Measurements from ENCODE around the gene TNFRSF6B.

GRCh38 chr20:63697357-63697867, 960 bp downstream of the TNFRSF6B start:
- TF ChIP-seq FOXA1 (IDR thresholded peaks at IDR 0.05) = no peak
- no peak for TF ChIP-seq SUZ12 (IDR thresholded peaks at IDR 0.05)
- no peak for TF ChIP-seq FOXM1 (IDR thresholded peaks at IDR 0.05; ENCODE audit: borderline replicate concordance)
- TF ChIP-seq ELF4 (IDR thresholded peaks at IDR 0.05) = no peak
- TF ChIP-seq BHLHE40 (IDR thresholded peaks at IDR 0.05; ENCODE audit: borderline replicate concordance) = no peak
- no peak for TF ChIP-seq L3MBTL2 (conservative IDR thresholded peaks at IDR 0.05)
- TF ChIP-seq PKNOX1 (IDR thresholded peaks at IDR 0.05) = no peak
- no peak for TF ChIP-seq LEF1 (IDR thresholded peaks at IDR 0.05; ENCODE audit: borderline replicate concordance)

Measured in HEK293T (cell line).